Mammary epithelial cell (primary cell): ENCODE measurements around the gene CASK.

Source experiments
- CTCF ChIP-seq, 2 donors: IDR thresholded peaks in 1 of 2; conservative IDR thresholded peaks in 1 of 2; 2 replicates each; pipeline ENCODE4 v1.5.1; 2011 to 2012; ENCODE audit warnings: inconsistent platforms in 2 of 2, low read length in 2 of 2, mild to moderate bottlenecking in 2 of 2, control low read depth in 1 of 2, low read depth in 1 of 2; ENCODE audit not compliant: insufficient read depth in 1 of 2; ENCODE audit errors: extremely low read depth in 1 of 2
- EZH2 ChIP-seq: IDR thresholded peaks from 2 replicates; pipeline ENCODE4 v1.6.1; 2012; ENCODE audit warnings: low read length, inconsistent platforms, borderline replicate concordance

GRCh38 chrX:41796046-41796445 lies 127.3 kb downstream of the CASK start:
- no peak for TF ChIP-seq CTCF (conservative IDR thresholded peaks at IDR 0.05 in 1 of 2, IDR thresholded peaks at IDR 0.05 in 1 of 2; ENCODE audit: extremely low read depth in 1 of 2, insufficient read depth in 1 of 2, low read depth in 1 of 2, low read length in 2 of 2)
- TF ChIP-seq EZH2 = no peak
